HL-60 (cell line): ENCODE data around the gene TSC2.

Experiments used
- DNase-seq, 2 experiments: peaks; one replicate each; pipeline ENCODE4 v3.0.0-alpha.2; 2010 to 2020; ENCODE audit warnings: low read depth in 1 of 2, low spot score in 1 of 2
- H3K27ac ChIP-seq: fragments of 250-450 bp; sonication (Bioruptor Pico); replicated peaks from 2 replicates; pipeline ENCODE4 v1.5.1; 2020; ENCODE audit warnings: mild to moderate bottlenecking, moderate library complexity
- H3K27me3 ChIP-seq: fragments of 250-450 bp; sonication (Bioruptor Pico); 2 replicates; pipeline ENCODE4 v1.5.1; 2021; ENCODE audit warnings: mild to moderate bottlenecking, moderate library complexity; ENCODE audit not compliant: insufficient read depth, poor library complexity, severe bottlenecking
- H3K4me3 ChIP-seq: replicated peaks from 2 replicates; pipeline ENCODE4 v1.5.1; 2011; ENCODE audit warnings: mild to moderate bottlenecking, control low read depth, low read length; ENCODE audit not compliant: insufficient read depth
- GABPA ChIP-seq: IDR thresholded peaks from 2 replicates; pipeline ENCODE4 v1.6.1; 2012; ENCODE audit warnings: low read depth
- POLR2AphosphoS5 ChIP-seq: IDR thresholded peaks from 2 replicates; pipeline ENCODE4 v1.6.1; 2012; ENCODE audit warnings: low read depth
- SPI1 ChIP-seq: IDR thresholded peaks from 2 replicates; pipeline ENCODE4 v1.6.1; 2012; ENCODE audit warnings: low read depth, mild to moderate bottlenecking, borderline replicate concordance
- TF ChIP-seq, protein P1 (sequence below): IDR thresholded peaks from 2 replicates; pipeline ENCODE4 v1.6.1; 2012; ENCODE audit warnings: low read depth; ENCODE audit not compliant: insufficient replicate concordance
- TF ChIP-seq, protein P2 (sequence below): IDR thresholded peaks from one replicate; pipeline ENCODE4 v1.5.1; 2011; ENCODE audit warnings: low read length, control low read depth, inconsistent platforms; ENCODE audit not compliant: insufficient read depth

Gene TSC2

DNA sequence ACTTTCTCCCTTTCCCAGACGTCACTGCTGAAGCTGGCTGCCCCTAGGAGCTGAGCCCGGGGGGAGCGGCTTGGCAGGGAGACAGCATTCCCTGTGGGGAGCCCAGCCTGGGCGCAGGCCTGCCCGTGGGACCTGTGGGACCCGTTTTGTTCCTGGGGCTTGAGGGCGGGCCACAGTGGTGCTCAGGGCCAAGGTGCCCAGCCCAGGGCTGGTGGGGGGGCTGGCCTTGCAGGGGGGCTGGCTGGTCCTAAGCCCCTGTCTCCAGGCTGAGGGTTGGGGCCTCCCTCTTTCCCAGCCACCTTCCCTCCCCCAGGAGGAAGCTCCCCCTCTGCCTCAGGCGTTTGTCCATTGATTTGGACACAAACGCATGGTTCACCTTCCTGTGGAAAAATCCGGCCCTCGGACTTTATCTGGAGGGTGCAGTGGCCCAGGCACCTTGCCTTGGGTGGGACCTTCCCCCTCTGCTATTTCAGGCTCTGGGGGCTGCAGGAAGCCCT is 16.7 kb upstream of the TSC2 start:
- H3K27ac ChIP-seq = no peak overlapping the region
- no peak for TF ChIP-seq GABPA
- no peak for TF ChIP-seq SPI1
- TF ChIP-seq, protein P1, sequence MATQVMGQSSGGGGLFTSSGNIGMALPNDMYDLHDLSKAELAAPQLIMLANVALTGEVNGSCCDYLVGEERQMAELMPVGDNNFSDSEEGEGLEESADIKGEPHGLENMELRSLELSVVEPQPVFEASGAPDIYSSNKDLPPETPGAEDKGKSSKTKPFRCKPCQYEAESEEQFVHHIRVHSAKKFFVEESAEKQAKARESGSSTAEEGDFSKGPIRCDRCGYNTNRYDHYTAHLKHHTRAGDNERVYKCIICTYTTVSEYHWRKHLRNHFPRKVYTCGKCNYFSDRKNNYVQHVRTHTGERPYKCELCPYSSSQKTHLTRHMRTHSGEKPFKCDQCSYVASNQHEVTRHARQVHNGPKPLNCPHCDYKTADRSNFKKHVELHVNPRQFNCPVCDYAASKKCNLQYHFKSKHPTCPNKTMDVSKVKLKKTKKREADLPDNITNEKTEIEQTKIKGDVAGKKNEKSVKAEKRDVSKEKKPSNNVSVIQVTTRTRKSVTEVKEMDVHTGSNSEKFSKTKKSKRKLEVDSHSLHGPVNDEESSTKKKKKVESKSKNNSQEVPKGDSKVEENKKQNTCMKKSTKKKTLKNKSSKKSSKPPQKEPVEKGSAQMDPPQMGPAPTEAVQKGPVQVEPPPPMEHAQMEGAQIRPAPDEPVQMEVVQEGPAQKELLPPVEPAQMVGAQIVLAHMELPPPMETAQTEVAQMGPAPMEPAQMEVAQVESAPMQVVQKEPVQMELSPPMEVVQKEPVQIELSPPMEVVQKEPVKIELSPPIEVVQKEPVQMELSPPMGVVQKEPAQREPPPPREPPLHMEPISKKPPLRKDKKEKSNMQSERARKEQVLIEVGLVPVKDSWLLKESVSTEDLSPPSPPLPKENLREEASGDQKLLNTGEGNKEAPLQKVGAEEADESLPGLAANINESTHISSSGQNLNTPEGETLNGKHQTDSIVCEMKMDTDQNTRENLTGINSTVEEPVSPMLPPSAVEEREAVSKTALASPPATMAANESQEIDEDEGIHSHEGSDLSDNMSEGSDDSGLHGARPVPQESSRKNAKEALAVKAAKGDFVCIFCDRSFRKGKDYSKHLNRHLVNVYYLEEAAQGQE = no peak
- TF ChIP-seq, protein P2, sequence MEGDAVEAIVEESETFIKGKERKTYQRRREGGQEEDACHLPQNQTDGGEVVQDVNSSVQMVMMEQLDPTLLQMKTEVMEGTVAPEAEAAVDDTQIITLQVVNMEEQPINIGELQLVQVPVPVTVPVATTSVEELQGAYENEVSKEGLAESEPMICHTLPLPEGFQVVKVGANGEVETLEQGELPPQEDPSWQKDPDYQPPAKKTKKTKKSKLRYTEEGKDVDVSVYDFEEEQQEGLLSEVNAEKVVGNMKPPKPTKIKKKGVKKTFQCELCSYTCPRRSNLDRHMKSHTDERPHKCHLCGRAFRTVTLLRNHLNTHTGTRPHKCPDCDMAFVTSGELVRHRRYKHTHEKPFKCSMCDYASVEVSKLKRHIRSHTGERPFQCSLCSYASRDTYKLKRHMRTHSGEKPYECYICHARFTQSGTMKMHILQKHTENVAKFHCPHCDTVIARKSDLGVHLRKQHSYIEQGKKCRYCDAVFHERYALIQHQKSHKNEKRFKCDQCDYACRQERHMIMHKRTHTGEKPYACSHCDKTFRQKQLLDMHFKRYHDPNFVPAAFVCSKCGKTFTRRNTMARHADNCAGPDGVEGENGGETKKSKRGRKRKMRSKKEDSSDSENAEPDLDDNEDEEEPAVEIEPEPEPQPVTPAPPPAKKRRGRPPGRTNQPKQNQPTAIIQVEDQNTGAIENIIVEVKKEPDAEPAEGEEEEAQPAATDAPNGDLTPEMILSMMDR = no peak
- TF ChIP-seq POLR2AphosphoS5 = no peak

DNA sequence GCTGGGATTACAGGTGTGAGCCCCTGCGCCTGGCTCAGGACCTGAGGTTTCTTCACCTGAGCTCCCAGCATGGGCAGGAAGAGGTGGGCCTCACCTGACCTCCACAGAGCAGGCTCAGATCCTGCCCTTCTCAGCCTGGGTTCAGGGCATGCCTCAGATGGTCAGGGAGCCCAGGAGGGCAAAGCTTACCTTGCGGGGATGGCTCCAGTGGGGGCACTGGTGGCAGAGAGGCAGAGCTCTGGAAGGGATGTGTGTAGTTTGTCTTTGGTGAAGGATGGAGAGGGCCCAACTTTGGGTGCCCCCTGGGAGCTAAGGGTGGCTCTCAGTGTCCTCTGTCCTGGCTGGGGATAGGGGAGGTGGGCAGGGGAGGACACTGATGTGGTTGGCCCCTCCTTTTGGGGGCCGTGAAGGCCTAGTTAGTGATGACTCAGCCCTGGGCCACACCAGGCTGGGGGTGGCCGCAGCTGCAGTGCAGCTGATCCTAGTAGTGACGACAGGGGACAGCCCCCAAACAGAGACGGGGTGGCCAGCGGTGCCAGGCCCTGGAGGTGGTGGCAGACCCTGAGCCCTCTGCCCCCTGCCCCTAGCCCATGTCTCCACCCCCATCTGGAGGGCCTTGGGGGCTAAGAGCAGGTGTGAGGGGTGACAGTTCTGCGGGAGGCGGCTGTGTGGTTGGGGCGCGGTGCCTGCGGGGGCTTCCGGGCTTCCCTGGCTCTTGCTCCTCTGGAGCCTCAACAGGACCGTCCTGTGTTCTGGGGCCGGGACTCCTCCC is 15.3 kb upstream of the TSC2 start:
- no peak overlapping the region for H3K27ac ChIP-seq
- TF ChIP-seq, protein P2 = no peak
- no peak for TF ChIP-seq GABPA
- TF ChIP-seq, protein P1 = no peak
- TF ChIP-seq POLR2AphosphoS5 = no peak
- TF ChIP-seq SPI1 = no peak
- no peak overlapping the region for H3K4me3 ChIP-seq
- no peak for DNase-seq
- peaks cover 17% of the 10 kb centered on the region for H3K27me3 ChIP-seq

More for the DNA sequence above, 16.7 kb upstream of the TSC2 start:
- no peak for DNase-seq
- H3K4me3 ChIP-seq = no peak overlapping the region
- H3K27me3 ChIP-seq = peaks cover 24% of the 10 kb centered on the region

DNA sequence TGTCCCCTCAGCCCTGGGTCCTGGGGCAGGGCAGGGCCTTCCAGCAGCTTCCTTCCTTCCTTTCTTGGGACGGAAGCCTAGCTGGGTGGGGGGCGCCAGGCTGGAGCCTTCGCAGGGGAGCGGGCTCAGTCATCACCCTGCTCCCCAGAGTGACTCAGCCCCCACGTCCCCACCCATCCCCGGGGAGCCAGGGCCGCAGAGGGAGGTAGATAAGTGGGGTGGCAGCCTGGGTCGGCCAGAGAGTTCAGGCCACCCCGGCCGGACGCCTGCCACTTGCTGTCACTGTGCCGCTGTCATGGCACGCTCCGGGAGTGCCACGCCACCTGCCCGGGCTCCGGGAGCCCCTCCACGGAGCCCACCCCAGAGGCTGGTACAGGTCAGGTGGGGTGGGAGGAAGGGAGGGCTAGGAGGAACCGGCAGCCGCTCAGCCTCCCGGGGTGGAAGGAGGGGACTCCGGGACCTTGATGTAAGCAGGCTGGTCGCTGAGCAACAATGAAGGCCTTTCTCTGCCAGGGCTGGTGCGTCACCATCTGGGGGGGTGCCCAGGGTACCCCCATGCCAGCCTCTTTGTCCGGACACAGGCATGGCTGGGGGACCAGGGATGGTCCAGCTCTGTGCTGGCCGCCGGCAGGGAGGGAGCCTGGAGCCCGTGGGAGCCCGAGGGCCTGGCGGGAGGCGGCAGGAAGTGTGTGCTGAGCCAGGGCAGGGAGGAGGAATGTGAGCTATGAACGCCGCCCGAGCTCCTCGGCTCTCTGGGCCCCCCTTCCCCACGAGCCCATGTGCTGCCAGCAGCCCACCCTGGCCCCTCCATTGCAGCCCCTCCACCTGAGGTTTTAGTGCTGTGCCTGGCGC is 14.5 kb upstream of the TSC2 start:
- H3K27ac ChIP-seq = no peak overlapping the region

More for the DNA sequence above, 14.5 kb upstream of the TSC2 start:
- TF ChIP-seq POLR2AphosphoS5 (no peak), GABPA (no peak), SPI1 (no peak)
- TF ChIP-seq, protein P2 = no peak
- TF ChIP-seq, protein P1 = no peak
- Histone ChIP-seq H3K27me3 (peaks cover 9% of the 10 kb centered on the region), H3K4me3 (no peak overlapping the region)
- DNase-seq = no peak
